NCI-H2227 treated with DMSO at 0.1 percent for 48 hours (cell line): ENCODE results near the gene C2CD2L.
"Not testable (repeated sequence)": the region's sequence is repeated elsewhere in the genome, so short reads cannot be mapped to it uniquely, and the experiment has no call there.

ENCODE experiments used
- DNase-seq: peaks from one replicate; lab custom pipeline; 2025; lab: John Stamatoyannopoulos, UW

Gene C2CD2L

DNA sequence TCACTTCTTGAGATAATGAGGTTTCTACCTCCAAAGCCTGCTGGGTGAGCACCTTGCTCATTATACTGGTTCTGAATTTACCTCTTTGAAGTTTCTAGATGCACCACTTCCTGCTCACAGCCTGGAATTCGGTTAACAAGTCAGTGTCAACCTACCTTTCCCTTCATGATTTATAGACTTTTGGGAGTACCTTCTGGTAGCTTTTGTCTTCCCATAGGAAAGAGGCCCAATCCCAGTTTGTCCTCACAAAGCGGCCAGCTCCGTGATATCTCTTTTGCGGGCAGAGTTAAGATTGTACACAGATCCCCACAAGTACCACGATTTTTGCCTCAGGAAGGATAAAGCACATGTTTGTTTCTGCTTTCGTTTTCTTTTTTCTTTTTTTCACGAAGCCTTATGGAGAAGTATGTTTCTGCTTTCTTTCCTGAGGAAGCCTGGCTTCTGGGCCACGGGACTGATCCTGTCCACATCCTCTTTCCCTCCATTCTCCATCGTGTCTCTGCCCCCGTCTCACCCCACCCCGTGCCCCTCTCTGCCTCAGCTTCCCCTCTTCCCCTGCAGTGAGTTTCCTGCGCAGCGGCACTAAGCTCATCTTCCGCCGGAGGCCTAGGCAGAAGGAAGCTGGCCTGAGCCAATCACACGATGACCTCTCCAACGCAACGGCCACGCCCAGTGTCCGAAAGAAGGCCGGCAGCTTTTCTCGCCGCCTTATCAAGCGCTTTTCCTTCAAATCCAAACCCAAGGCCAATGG lies 8.5 kb downstream of the C2CD2L start:
- no peak for DNase-seq

DNA sequence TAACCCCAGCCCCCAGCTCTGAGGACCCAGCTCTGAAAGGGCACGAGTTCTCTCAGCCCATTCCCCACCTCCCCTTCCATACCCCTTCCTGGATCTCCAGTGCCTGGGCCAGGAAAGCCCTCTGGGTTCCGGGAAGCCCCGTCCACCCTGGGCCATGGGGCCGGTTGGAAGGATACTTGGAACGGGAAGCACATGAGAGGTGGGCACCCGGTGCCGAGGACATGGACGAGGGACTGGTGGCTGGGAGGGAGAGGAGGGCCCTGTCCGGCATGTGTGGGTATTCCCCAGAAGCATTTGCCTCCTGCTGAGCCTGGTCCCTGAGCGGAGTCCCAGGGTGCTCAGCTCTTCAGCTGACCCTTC lies 9.1 kb downstream of the C2CD2L start:
- no peak for DNase-seq

DNA sequence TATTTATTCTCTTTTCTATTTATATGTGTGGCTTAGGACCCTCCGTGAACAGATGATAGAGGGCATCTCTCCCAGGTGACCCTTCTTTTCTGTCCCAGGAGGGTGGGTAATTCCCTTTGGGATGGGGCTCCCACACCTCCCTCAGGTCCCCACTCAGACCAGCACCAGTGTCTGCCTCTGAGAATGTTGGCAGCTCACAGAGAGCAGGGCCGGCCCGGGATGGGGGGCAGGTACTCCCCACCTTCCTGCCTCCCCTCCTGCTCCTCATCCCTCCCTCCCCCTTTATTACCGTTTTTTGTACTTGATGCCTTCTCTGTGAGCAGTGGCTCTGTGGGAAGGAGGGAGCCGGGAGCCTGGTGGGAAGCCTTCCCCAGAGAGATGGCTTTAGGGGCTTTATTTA lies 9.5 kb downstream of the C2CD2L start:
- no peak for DNase-seq

DNA sequence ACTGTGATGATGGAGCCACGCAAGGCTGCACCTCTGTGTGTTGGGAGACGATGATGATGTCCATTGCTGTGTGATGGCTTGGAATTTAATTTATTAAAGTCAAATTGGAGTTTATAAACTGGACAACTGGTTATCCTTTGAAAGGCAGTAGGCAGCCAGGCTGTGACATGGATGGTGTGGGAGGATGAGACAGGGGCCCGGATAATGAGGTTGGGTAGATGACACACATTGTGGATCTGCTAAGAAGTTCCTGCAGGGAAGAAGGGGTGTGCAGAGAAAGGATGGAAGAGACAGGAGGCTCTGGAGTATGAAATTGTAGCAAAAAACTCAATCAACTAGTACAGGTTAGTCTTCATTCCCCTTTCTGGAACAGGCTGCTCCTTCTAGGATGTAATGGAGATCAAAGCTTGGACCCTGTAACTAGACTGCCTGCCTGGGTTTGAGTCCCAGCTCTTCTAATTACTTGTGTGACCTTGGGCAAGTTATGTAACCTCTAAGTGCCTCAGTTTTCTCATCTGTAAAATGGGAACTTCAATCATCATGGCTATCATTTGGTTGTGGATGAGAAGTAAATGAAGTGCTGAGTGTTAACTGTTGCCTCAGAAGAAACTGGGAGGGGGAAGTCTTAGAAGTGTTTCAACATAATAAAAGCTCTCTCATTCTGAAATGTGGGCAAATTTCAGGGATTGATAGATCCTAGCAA lies 10.0 kb downstream of the C2CD2L start:
- DNase-seq = no peak

DNA sequence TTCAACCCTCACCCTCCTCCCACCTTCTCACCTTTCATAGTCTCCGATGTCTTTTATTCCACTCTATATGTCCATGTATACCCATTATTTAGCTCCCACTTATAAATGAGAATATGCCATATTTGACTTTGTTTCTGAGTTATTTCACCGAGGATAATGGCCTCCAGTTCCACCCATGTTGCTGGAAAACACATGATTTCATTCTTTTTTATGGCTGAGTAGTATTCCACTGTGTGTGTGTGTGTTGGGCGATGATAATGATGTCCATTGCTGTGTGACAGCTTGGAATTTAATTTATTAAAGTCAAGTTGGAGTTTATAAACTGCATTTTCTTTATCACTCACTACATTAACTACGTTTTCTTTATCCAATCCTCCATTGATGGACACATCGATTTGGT lies 11.1 kb downstream of the C2CD2L start:
- DNase-seq = no peak

DNA sequence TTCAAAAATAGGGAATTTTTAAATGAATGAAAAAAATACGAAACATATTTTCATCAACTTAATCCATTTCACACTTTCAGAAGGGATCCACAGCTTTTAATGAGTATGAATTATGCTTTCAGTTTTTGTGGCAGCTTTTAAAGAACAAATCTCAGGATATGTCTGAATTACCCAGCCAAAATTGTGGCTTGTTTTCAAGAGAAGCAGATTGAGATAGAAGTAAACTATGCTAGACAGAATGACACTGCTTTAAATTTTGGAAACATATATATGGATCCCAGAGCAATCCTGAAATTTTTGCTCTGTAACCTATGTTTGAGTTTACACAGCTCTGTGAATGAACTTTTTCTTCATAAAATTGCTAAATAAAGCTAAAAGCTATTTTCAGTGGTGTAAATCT lies 11.8 kb downstream of the C2CD2L start:
- no peak for DNase-seq

DNA sequence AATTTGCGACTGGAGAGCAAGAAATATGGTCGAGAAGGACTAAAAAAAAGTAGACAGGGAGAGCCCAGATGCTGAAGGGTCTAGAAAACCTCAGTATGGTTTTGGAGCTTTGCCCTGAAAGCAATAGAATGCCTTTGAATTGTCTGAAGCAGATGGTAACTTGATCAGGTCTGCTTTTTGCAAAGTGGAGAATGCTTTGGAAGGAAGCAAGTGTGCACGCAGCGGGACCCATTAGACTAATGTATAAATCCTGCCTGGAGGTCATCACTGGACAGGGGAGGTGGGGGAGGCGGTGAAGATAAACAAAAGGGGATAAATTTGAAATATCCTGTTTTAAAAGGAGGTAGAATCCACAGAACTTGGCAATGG lies 13.5 kb downstream of the C2CD2L start:
- peak; percentile 36 for DNase-seq

DNA sequence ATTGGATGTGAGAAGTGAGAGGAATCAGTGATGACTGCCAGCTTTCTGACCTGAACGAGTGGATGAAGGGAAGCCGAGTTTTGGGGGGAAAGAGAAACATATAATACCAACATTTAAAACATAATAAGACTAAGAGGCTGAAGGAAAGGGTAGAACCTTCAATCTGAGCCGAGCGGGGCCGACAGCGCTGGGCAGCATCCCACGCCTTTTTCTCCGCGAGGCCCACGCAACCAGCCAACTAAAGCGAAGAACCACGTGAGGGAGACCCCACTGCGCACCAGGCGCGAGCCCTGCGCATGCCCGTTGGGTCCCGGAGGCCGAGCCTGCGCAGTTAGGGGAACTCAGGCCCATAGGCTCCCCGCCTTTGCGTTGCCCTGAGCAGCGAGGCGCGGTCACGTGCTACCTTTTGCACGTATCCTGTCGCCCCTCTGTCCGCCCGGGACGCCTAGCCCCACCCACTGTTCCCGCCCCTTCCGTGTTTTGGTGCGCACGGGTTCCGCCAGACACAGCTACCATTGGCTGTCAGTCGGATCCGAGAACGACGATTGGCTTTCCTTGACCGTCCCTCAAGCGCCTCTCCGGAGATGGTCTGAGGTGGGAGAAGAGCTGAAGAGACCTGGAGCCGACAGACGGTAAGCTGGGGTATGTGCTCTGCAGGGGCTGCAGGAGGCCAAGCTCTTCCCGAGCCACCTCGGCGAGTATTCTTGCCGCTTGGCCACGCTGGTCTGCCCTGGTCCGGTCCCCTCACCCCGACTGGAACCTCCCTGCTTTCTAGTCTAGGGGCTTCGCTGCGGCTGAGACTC lies 14.1 kb downstream of the C2CD2L start, which contains the start of gene HINFP:
Gene HINFP, plus strand, starts transcription at position 573 of the 803 bp plus-strand sequence. CDS start 5,365 bp downstream, outside the sequence.
- peak; percentile 95 for DNase-seq

DNA sequence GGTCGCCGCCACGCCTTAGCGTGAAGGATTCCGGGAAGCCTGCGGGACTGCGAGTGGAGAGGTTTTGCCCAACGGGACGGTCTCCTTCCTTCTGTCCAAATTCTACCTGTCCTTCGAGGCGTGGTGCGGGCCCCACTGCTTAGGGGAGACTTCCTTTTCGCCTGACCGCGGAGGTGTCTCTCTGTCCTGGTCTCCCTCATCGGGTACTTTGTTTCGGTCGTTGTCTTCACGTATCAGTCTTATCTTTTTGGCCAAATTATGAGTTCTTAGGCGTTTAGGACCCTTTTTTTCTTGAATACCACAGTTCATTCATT lies 14.6 kb downstream of the C2CD2L start:
- DNase-seq = no peak

DNA sequence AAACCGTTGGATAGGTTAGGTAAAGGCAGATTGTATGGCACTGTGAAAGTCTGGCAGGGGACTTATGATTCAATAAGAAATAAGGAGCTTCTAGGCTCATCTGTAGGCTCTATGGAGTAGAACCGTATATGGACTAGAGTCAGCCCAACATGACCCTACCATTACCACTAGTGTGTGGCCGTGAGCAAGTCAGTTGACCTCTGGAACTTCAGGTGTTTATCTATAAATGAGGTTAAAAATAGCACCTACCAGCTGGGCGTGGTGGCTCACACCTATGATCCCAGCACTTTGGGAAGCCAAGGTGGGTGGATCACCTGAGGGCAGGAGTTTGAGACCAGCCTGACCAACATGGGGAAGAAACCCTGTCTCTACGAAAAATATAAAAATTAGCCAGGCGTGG lies 18.7 kb downstream of the C2CD2L start:
- DNase-seq = no peak

DNA sequence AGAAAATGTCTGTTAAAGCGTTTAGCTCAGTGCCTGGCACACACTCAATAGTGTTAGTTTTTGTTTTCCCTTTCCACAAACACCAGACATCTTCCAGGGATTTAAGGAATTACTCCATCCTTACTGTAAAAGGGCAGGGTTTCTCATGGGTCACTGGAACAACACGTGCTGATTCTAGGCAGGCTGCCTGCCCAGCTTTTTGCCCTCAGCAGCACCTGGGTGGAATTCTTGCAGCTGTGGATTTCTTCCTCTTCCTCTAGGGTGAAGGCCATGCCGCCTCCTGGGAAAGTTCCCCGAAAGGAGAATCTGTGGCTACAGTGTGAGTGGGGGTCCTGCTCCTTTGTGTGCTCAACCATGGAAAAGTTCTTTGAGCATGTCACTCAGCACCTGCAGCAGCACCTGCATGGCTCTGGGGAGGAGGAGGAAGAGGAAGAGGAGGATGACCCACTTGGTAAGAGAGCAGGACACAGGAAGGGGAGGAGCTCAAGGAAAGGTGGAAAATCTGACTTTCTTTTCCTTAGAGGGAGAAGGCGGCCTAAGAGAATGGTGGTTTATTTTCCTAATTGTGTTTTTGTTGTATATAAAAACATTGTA lies 19.6 kb downstream of the C2CD2L start:
- DNase-seq = no peak

DNA sequence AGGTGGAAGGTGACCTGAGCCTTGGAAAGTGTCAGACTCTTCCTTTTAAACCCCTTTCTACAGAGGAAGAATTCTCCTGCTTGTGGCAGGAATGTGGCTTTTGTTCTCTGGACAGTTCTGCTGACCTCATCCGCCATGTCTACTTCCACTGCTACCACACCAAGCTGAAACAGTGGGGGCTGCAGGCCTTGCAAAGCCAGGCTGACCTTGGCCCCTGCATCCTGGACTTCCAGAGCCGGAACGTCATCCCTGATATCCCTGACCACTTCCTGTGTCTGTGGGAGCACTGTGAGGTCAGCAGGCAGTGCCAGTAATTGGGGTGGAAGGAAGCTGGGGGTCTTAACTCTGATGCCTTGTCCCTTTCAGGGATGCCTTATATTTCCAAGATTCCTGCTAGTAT lies 23.5 kb downstream of the C2CD2L start:
- DNase-seq = no peak

DNA sequence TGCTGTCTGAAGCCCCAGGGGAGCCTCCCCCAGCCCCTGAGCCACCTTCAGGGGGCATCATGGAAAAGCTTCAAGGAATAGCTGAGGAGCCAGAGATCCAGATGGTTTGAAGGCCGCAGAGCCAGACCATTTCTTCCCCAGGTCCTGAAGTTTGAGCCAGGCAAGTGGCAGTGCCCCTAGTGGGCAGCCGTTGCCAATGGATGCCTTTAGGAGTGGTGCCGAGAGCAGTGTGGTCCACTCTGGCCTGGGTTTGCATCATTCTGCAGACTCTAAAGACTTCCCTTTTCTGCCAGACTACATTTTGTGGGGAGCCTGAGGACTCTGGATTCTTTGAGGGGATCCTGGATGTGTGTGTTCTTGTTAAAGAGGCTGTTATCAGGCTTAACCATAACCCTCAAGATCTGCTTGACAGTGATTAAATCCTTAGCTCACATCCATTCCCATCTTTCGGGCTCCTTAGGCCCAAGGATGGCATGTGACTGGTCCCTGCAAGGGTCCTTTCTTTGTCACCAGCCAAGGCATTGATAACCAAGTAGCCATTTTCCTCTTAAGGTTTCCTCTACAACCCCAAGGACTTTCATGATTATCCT lies 27.3 kb downstream of the C2CD2L start:
- DNase-seq = no peak

DNA sequence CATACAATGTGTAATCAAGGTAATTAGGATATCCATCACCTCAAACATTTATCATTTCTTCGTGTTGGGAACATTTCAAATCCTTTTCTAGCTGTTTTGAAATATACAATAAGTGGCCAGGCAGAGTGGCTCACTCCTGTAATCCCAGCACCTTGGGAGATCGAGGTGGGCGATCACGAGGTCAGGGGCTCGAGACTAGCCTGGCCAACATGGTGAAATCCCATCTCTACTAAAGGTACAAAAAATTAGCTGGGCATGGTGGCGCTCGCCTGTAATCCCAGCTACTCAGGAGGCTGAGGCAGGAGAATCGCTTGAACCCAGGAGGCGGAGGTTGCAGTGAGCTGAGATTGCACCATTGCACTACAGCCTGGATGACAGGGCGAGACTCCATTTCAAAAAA lies 32.1 kb downstream of the C2CD2L start:
- not testable (repeated sequence) for DNase-seq

DNA sequence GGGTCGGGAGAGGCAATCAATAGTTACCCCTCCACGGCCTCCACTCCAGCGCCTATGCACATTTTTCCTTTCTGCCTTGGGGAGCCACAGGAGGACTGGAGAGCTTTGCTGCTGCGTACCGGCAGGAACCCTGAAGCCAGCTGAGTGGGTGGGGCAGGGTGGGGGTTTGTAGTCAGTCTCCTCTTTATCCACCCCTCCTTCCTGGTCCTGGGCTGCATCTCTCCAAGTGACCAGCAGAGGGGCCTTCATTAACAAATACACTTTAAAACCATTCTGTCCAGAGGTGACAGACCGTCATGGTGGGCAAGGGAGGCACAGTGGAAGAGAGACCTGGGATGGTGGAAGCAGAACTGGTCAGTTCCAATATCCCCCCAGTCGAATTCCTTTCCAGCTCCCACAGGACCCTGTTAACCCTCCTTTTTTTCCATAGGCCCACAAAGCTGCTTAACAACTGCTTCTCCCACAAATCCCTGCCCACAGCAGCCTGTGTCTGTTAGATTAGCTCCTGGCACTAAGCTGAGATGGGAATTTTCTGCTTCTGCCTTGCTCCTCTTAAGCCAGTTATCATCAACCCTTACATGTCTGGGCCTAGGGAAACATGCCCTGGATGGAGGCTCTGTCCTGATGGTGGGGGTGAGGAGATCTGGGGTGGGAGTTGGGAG lies 37.8 kb downstream of the C2CD2L start:
- DNase-seq = peak; percentile 49

DNA sequence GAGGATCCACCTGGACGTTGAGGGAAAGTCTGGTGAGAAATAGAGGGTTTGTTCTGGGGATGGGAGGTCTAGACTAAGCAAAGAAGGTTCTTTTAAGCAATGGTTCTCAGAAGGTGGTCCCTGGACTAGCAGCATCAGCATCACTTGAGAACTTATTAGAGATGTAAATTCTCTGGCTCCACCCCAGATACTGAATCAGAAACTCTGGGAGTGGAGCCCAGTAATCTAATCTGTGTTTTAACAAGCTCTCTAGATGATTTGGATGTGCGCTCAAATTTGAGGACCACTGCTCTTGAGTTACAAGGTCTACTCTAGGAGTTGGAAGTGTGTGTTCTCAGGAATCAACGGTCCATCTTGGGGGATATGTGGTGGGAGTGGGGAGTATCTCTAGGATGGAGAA lies 38.4 kb downstream of the C2CD2L start:
- DNase-seq = no peak

DNA sequence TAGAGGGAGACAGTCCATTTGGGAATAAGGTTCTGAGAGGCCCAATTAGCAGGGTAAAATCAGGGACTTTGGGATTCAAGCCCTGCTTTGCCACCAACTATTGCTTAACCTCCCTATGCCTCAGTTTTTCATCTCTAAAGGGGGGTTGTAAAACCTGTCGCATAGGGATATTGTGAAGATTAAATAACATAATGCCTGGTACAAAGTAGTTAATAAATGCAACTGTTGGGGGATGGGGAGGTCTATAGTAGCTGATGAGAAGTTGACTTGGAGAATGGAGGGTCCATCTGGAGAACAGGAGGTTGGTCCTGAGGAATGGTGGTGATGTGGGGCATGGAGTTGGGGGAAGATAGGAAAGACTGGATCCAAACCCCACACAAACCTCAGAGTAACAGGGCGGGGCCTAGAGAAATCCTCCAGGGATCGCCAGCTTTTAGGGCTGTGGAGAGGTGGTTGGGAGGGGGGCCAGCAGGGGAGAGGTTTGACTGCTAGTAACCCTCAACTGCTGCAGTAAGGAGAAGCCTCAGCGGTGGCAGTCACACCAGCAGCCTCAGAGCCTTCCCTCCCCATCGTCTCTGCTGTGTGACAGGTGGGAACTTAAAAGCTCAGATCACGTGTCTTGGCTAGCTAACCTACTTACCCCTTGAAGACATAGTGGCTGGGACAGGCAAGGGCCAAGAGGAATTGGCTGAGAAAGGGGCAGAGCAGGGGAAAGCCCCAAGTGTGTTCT lies 40.6 kb downstream of the C2CD2L start:
- no peak for DNase-seq

DNA sequence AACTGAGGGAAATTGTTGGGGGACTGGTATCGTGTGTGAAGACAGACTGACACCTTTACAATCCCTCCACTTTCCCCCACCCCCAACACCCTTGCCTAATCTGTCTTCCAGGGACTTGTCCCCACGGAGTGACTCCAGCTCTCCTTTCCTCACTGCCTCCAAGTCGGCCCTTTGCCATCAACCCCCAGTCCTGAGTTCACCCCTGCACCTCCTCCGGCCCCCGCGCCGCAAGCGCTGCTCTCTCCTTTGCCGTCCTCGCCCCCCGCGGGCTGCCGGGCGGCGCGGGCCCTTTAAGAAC lies 41.5 kb downstream of the C2CD2L start:
- peak; percentile 8 for DNase-seq

DNA sequence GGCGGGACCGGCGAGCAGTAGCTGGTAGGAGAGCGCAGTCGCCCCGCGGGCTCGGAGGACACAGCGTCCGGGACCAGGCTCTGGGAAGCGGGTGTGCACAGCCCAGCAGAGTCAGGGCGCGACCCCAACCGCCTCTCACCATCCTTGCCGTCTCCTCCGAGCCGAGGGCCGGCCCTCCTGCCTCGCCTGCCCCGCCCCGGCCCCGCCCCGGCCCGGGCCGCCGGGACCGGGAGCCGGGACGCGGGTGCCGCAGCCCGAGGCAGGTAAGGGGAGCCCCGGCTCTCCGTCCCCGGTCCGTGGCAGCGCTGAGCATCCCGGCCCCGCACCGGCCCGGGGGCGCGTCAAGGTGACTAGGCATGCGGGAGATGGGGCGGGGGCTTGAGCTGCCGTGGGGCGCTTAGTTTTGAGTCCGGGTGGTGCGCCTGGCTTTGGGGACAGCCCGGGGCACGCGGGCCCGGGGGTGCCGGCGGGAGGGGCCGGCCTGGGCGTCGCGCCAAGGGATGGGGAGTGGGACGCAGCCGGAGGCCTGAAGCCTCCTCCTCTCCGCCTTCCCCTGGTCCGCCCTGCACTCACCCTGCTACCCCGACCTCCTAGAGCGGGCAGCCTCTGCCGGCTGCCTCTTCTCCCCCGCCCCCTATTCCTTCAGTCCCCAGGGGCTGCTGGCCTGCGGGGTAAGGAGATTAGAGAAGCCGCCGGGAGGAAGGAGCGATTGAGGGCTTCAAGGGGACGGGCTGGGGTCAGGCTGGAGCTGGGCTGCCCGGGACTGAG lies 42.1 kb downstream of the C2CD2L start, which contains the start of gene ABCG4:
Gene ABCG4, plus strand, starts transcription at position 35 of the 768 bp plus-strand sequence. CDS start 914 bp downstream, outside the sequence.
- no peak for DNase-seq

DNA sequence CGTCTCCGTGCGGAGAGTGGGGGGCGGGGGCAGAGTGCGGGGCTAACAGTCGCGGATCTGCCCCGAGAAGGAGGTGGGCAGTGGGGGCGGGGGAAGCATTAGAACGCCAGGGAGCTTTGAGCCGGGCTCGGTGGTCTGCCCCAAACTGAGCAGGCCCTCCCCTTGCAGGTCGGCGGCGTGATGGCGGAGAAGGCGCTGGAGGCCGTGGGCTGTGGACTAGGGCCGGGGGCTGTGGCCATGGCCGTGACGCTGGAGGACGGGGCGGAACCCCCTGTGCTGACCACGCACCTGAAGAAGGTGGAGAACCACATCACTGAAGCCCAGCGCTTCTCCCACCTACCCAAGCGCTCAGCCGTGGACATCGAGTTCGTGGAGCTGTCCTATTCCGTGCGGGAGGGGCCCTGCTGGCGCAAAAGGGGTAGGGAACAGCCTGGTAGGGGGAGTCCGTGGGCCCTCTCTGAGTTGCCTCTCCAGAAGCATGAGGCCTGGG lies 42.7 kb downstream of the C2CD2L start:
- DNase-seq = no peak
